ENCODE results near the gene PTCD2. TPM values are rescaled to one million over a fixed set of nuclear protein-coding genes. Genes with fewer than 3 reads are reported as not detected.

The PTCD2 gene
- total RNA-seq, 1 experiment from 2014 or later = 15.6 TPM

GRCh38 chr5:72412283-72413055, 92.3 kb downstream of the PTCD2 start:
- DNase-seq (ENCODE audit: low read depth) = peak; percentile 21

GRCh38 chr5:72415616-72416325, 95.6 kb downstream of the PTCD2 start:
- no peak for DNase-seq (ENCODE audit: low read depth)

- no peak for DNase-seq (ENCODE audit: low read depth)
Measured at GRCh38 chr5:72417333-72418062, 97.3 kb downstream of the PTCD2 start.

Small RNA genes within 50 kb of the gene (small RNA-seq; reads per million reads assigned to genes)
- gene RN7SL153P = not detected

Other genes starting within 250 kb of the PTCD2 start
- gene MAP1B, start 212.9 kb upstream of the PTCD2 start, total RNA-seq (2014; rRNA removed; shearing (Covaris generic)) = 52.6 and 75.1 TPM in 2 replicates
- 130 and 131 TPM in 2 replicates for gene MRPS27, start 133 bp upstream of the PTCD2 start, total RNA-seq (2014; rRNA removed; shearing (Covaris generic))
- gene ZNF366, start 187.0 kb downstream of the PTCD2 start, total RNA-seq (2014; rRNA removed; shearing (Covaris generic)) = not detected in 2 replicates